DOHH2 (cell line): ENCODE measurements around the gene DENND1A.

Source experiments
- H3F3A ChIP-seq: fragments of 200-600 bp; sonication (generic), shearing (Covaris generic); 2 replicates; pipeline ENCODE4 v1.6.0; 2016; ENCODE audit warnings: antibody characterized with exemption, mild to moderate bottlenecking; ENCODE audit not compliant: control insufficient read depth, insufficient read depth
- H3K27ac ChIP-seq: fragments of 200-600 bp; sonication (generic); 2 replicates; pipeline ENCODE4 v1.5.1; 2014; ENCODE audit warnings: low read depth, mild to moderate bottlenecking, low read length, moderate library complexity
- H3K27me3 ChIP-seq: fragments of 200-600 bp; sonication (generic); 2 replicates; pipeline ENCODE4 v1.6.1; 2014; ENCODE audit warnings: mild to moderate bottlenecking, low read length, mixed read lengths; ENCODE audit not compliant: control insufficient read depth
- H3K36me3 ChIP-seq: fragments of 200-600 bp; sonication (generic); 2 replicates; pipeline ENCODE4 v1.6.1; 2014; ENCODE audit warnings: mild to moderate bottlenecking, low read length, moderate library complexity, mixed read lengths; ENCODE audit not compliant: control insufficient read depth
- H3K4me1 ChIP-seq: fragments of 200-600 bp; sonication (generic); 2 replicates; pipeline ENCODE4 v1.6.1; 2014; ENCODE audit warnings: mild to moderate bottlenecking, low read length, mixed read lengths; ENCODE audit not compliant: control insufficient read depth
- H3K4me2 ChIP-seq: fragments of 200-600 bp; sonication (generic); 2 replicates; pipeline ENCODE4 v1.6.0; 2014; ENCODE audit warnings: mild to moderate bottlenecking, low read length, moderate library complexity
- H3K4me3 ChIP-seq: fragments of 200-600 bp; sonication (generic); 2 replicates; pipeline ENCODE4 v1.5.1; 2014; ENCODE audit warnings: mild to moderate bottlenecking, low read length, mixed read lengths
- H3K79me2 ChIP-seq: fragments of 200-600 bp; sonication (generic); 2 replicates; pipeline ENCODE4 v1.6.1; 2014; ENCODE audit warnings: mild to moderate bottlenecking, low read length, mixed read lengths; ENCODE audit not compliant: control insufficient read depth
- H3K9me2 ChIP-seq: fragments of 200-600 bp; sonication (generic); replicated peaks from 2 replicates; pipeline ENCODE4 v1.6.1; 2014; ENCODE audit warnings: mild to moderate bottlenecking, low read length, mixed read lengths; ENCODE audit not compliant: control insufficient read depth
- H3K9me3 ChIP-seq: fragments of 200-600 bp; sonication (generic); 2 replicates; pipeline ENCODE4 v1.6.1; 2014; ENCODE audit warnings: antibody characterized with exemption, low read length, mixed read lengths; ENCODE audit not compliant: control insufficient read depth, insufficient read depth
- H4K20me1 ChIP-seq: fragments of 200-600 bp; sonication (generic); 2 replicates; pipeline ENCODE4 v1.6.0; 2014; ENCODE audit warnings: low read depth, mild to moderate bottlenecking, antibody characterized with exemption, low read length, moderate library complexity; ENCODE audit not compliant: control insufficient read depth, insufficient read depth
- EZH2phosphoT487 ChIP-seq: fragments of 200-600 bp; sonication (generic); IDR thresholded peaks from 2 replicates; pipeline ENCODE4 v1.6.1; 2017; ENCODE audit warnings: borderline replicate concordance, mild to moderate bottlenecking, antibody characterized with exemption, low read length, moderate library complexity, mixed read lengths
- TF ChIP-seq, protein P1 (sequence below): fragments of 200-600 bp; sonication (generic); IDR thresholded peaks from one replicate; pipeline ENCODE4 v1.5.1; 2014; ENCODE audit warnings: antibody characterized with exemption, mild to moderate bottlenecking, low read depth, low read length; ENCODE audit not compliant: poor library complexity, severe bottlenecking

DENND1A gene

DNA sequence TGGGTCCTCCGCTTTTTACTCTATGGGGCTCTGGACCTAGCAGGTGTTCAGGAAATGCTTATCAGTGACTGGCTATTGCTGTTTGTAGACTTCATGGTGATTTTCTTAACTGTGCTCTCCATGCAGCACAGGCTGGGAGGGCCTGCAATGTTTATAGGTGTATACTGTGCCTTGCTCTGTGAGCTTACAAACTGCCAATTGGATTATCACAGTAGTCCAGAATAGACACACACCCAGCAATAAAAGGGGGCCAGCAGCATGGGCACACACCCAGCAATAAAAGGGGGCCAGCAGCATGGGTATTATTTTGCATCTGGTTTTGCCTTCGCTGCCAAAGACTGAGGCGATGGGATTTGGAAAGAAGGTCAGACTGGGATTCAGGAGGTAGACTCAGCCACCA, 473.9 kb downstream of the DENND1A start:
- Histone ChIP-seq H3K36me3 (no peaks in the 10 kb centered on the region), H3K9me2 (no peaks in the 10 kb centered on the region), H3F3A (no peaks in the 10 kb centered on the region), H3K79me2 (no peaks in the 10 kb centered on the region), H3K4me2 (no peak overlapping the region), H4K20me1 (no peaks in the 10 kb centered on the region), H3K9me3 (no peaks in the 10 kb centered on the region), H3K27me3 (no peaks in the 10 kb centered on the region), H3K4me1 (no peaks in the 10 kb centered on the region), H3K27ac (no peak overlapping the region), H3K4me3 (no peak overlapping the region)
- no peak for TF ChIP-seq EZH2phosphoT487
- TF ChIP-seq, protein P1, sequence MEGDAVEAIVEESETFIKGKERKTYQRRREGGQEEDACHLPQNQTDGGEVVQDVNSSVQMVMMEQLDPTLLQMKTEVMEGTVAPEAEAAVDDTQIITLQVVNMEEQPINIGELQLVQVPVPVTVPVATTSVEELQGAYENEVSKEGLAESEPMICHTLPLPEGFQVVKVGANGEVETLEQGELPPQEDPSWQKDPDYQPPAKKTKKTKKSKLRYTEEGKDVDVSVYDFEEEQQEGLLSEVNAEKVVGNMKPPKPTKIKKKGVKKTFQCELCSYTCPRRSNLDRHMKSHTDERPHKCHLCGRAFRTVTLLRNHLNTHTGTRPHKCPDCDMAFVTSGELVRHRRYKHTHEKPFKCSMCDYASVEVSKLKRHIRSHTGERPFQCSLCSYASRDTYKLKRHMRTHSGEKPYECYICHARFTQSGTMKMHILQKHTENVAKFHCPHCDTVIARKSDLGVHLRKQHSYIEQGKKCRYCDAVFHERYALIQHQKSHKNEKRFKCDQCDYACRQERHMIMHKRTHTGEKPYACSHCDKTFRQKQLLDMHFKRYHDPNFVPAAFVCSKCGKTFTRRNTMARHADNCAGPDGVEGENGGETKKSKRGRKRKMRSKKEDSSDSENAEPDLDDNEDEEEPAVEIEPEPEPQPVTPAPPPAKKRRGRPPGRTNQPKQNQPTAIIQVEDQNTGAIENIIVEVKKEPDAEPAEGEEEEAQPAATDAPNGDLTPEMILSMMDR = no peak

DNA sequence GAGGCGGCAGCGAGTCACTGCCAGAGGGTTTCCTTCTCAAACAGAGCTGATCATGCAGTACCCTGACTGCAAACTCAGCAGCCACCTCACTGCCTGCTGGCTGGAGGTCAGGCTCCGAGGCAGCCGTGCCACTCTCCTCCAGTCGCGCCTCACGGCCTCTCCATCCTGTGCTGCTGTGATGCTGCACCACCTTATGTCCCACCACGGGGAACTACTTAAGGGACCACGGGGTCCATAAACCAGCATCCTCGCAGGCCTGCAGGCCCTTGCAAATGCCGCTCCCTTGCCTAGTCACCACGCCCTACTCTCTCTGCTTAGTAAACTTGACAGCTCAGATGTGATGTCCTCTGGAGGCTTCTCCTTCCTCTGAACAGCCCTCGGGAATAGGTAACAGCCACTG, 474.7 kb downstream of the DENND1A start:
- Histone ChIP-seq H3K79me2 (no peaks in the 10 kb centered on the region), H3K27me3 (no peaks in the 10 kb centered on the region), H3K9me3 (no peaks in the 10 kb centered on the region), H3K27ac (no peak overlapping the region), H3K9me2 (no peaks in the 10 kb centered on the region), H3K4me1 (no peaks in the 10 kb centered on the region), H3K4me3 (no peak overlapping the region), H3K36me3 (no peaks in the 10 kb centered on the region), H4K20me1 (no peaks in the 10 kb centered on the region), H3F3A (no peaks in the 10 kb centered on the region), H3K4me2 (no peak overlapping the region)
- TF ChIP-seq, protein P1 = no peak
- TF ChIP-seq EZH2phosphoT487 = no peak

DNA sequence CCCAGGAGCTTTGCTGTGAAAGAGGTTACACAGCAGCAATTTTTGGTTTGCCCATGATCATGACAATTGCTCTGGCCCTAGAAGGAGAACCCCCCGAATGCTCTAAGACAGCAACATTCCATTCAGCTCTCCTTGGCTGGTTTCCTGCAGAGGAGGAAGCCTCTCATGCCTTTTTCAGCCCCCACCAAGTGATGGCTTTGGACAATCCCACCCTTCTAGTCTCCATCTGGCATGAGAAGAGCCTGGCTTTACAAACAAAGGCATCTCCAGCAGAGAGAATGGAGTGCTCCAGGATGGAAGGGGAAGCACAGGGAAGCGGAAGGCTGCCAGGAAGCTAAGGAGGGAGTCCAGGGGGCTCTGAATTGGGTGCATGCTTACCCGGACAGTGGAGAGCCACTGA, 475.6 kb downstream of the DENND1A start:
- no peak overlapping the region for H3K27ac ChIP-seq
- no peaks in the 10 kb centered on the region for H3F3A ChIP-seq
- no peaks in the 10 kb centered on the region for H3K4me1 ChIP-seq
- no peaks in the 10 kb centered on the region for H4K20me1 ChIP-seq
- H3K4me3 ChIP-seq = no peak overlapping the region
- no peaks in the 10 kb centered on the region for H3K36me3 ChIP-seq
- H3K9me3 ChIP-seq = no peaks in the 10 kb centered on the region
- H3K79me2 ChIP-seq = no peaks in the 10 kb centered on the region
- no peak for TF ChIP-seq EZH2phosphoT487
- TF ChIP-seq, protein P1 = no peak
- no peaks in the 10 kb centered on the region for H3K27me3 ChIP-seq
- H3K4me2 ChIP-seq = no peak overlapping the region
- no peaks in the 10 kb centered on the region for H3K9me2 ChIP-seq
